NCI-H2107 (cell line): ENCODE data around the gene PPIP5K2.
"Not testable (repeated sequence)": the region's sequence is repeated elsewhere in the genome, so short reads cannot be mapped to it uniquely, and the experiment has no call there.

Experiments
- DNase-seq: peaks from one replicate; lab custom pipeline; 2025; lab: John Stamatoyannopoulos, UW

Gene PPIP5K2

GRCh38 chr5:103207653-103208052 lies 87.6 kb downstream of the PPIP5K2 start:
- no peak for DNase-seq

GRCh38 chr5:103208460-103208859 lies 88.4 kb downstream of the PPIP5K2 start:
- no peak for DNase-seq

- DNase-seq, result no peak
Observed at GRCh38 chr5:103209065-103209464, 89.0 kb downstream of the PPIP5K2 start.

GRCh38 chr5:103210952-103211351 lies 90.9 kb downstream of the PPIP5K2 start:
- no peak for DNase-seq

- no peak for DNase-seq
Observed at GRCh38 chr5:103211576-103212561, 91.8 kb downstream of the PPIP5K2 start.

GRCh38 chr5:103216137-103216536 lies 96.0 kb downstream of the PPIP5K2 start:
- no peak for DNase-seq

GRCh38 chr5:103216697-103217096 lies 96.6 kb downstream of the PPIP5K2 start:
- DNase-seq, result no peak

- no peak for DNase-seq
Observed at GRCh38 chr5:103217101-103217500, 97.0 kb downstream of the PPIP5K2 start.

GRCh38 chr5:103218164-103218563 lies 98.1 kb downstream of the PPIP5K2 start:
- DNase-seq, result no peak

GRCh38 chr5:103219074-103219473 lies 99.0 kb downstream of the PPIP5K2 start:
- DNase-seq, result not testable (repeated sequence)

- DNase-seq, result no peak
Observed at GRCh38 chr5:103223031-103223955, 103.2 kb downstream of the PPIP5K2 start.

- peak; percentile 4 for DNase-seq
Observed at GRCh38 chr5:103224118-103224893, 104.2 kb downstream of the PPIP5K2 start.

GRCh38 chr5:103224894-103225246 lies 104.8 kb downstream of the PPIP5K2 start:
- no peak for DNase-seq

- DNase-seq, result no peak
Observed at GRCh38 chr5:103228061-103228460, 108.0 kb downstream of the PPIP5K2 start.

GRCh38 chr5:103228588-103228987 lies 108.5 kb downstream of the PPIP5K2 start:
- no peak for DNase-seq

GRCh38 chr5:103232393-103232999 lies 112.4 kb downstream of the PPIP5K2 start:
- no peak for DNase-seq

GRCh38 chr5:103234239-103234975 lies 114.3 kb downstream of the PPIP5K2 start:
- no peak for DNase-seq

- no peak for DNase-seq
Observed at GRCh38 chr5:103235891-103236290, 115.8 kb downstream of the PPIP5K2 start.

- DNase-seq, result no peak
Observed at GRCh38 chr5:103237778-103238177, 117.7 kb downstream of the PPIP5K2 start.

- no peak for DNase-seq
Observed at GRCh38 chr5:103243665-103244064, 123.6 kb downstream of the PPIP5K2 start.

GRCh38 chr5:103244398-103244797 lies 124.3 kb downstream of the PPIP5K2 start:
- DNase-seq, result no peak
